Stimulated activated memory B cell treated with anti-CD40 and anti-IgM and Interleukin-4, amounts not matched to agents 10 μg/mL and 1 μg/mL and 100 μg/mL, for 72 hours (primary cell): ENCODE results near the gene ERVK3-1.
A peak's percentile ranks its signal among the peaks of the same experiment; 100 is the strongest.
"Not testable (repeated sequence)": the region's sequence is repeated elsewhere in the genome, so short reads cannot be mapped to it uniquely, and the experiment has no call there.

ENCODE experiments used
- ATAC-seq: fragments of 150-1000 bp; cut with Tn5 transposase; 2 replicates; pipeline ENCODE4 v1.10.0; 2021
- H3K27ac Mint-ChIP-seq: one replicate; pipeline ENCODE4 v1.8.0; 2022; ENCODE audit warnings: mild to moderate bottlenecking, mixed read lengths
- H3K27me3 Mint-ChIP-seq: one replicate; pipeline ENCODE4 v1.8.0; 2022; ENCODE audit warnings: mixed read lengths
- H3K36me3 Mint-ChIP-seq: one replicate; pipeline ENCODE4 v1.8.0; 2022; ENCODE audit warnings: mixed read lengths
- H3K4me1 Mint-ChIP-seq: one replicate; pipeline ENCODE4 v1.8.0; 2022; ENCODE audit warnings: mixed read lengths
- H3K4me3 Mint-ChIP-seq: one replicate; pipeline ENCODE4 v1.8.0; 2022; ENCODE audit warnings: mild to moderate bottlenecking, moderate library complexity, mixed read lengths
- H3K9me3 Mint-ChIP-seq: one replicate; pipeline ENCODE4 v1.8.0; 2022; ENCODE audit warnings: mixed read lengths

The ERVK3-1 gene

GRCh38 chr19:58326501-58326913 is 21.3 kb downstream of the ERVK3-1 start:
- Mint-ChIP-seq H3K27ac (no peak overlapping the region), H3K9me3 (no peaks in the 10 kb centered on the region), H3K4me1 (peaks cover 8% of the 10 kb centered on the region), H3K36me3 (peaks cover 5% of the 10 kb centered on the region), H3K4me3 (no peak overlapping the region), H3K27me3 (no peaks in the 10 kb centered on the region)
- ATAC-seq, result peak; percentile 59

- no peak within 1 kb of the TSS for H3K4me3 Mint-ChIP-seq
- no peak within 1 kb of the TSS for H3K27ac Mint-ChIP-seq
- peaks cover 8% of the 10 kb centered on the region for H3K4me1 Mint-ChIP-seq
- H3K27me3 Mint-ChIP-seq, result no peaks in the 10 kb centered on the region
- peak; percentile 96 for ATAC-seq
- H3K36me3 Mint-ChIP-seq, result peaks cover 5% of the 10 kb centered on the region
- no peaks in the 10 kb centered on the region for H3K9me3 Mint-ChIP-seq
Observed at GRCh38 chr19:58326914-58327726, 21.9 kb downstream of the ERVK3-1 start, which contains the start of gene ZSCAN22. Gene ZSCAN22, plus strand, starts transcription at chr19:58326994. Its CDS starts 7,809 bp downstream, at chr19:58334803.

GRCh38 chr19:58328999-58329398 is 23.8 kb downstream of the ERVK3-1 start:
- no peaks in the 10 kb centered on the region for H3K27me3 Mint-ChIP-seq
- peaks cover 8% of the 10 kb centered on the region for H3K4me1 Mint-ChIP-seq
- H3K36me3 Mint-ChIP-seq, result no peaks in the 10 kb centered on the region
- H3K9me3 Mint-ChIP-seq, result no peaks in the 10 kb centered on the region
- no peak overlapping the region for H3K27ac Mint-ChIP-seq
- ATAC-seq, result no peak
- H3K4me3 Mint-ChIP-seq, result no peak overlapping the region

- Mint-ChIP-seq H3K27ac (no peak overlapping the region), H3K4me1 (peaks cover 8% of the 10 kb centered on the region), H3K9me3 (no peaks in the 10 kb centered on the region), H3K4me3 (no peak overlapping the region), H3K36me3 (peaks cover 9% of the 10 kb centered on the region), H3K27me3 (no peaks in the 10 kb centered on the region)
- no peak for ATAC-seq
Observed at GRCh38 chr19:58330458-58330857, 25.3 kb downstream of the ERVK3-1 start.

- H3K9me3 Mint-ChIP-seq, result no peaks in the 10 kb centered on the region
- H3K27ac Mint-ChIP-seq, result no peak overlapping the region
- H3K4me1 Mint-ChIP-seq, result peaks cover 8% of the 10 kb centered on the region
- no peak for ATAC-seq
- no peaks in the 10 kb centered on the region for H3K27me3 Mint-ChIP-seq
- H3K36me3 Mint-ChIP-seq, result peaks cover 16% of the 10 kb centered on the region
- H3K4me3 Mint-ChIP-seq, result no peak overlapping the region
Observed at GRCh38 chr19:58332697-58333096, 27.5 kb downstream of the ERVK3-1 start.

- Mint-ChIP-seq H3K4me1 (no peaks in the 10 kb centered on the region), H3K4me3 (no peak overlapping the region), H3K27me3 (no peaks in the 10 kb centered on the region), H3K36me3 (peaks cover 36% of the 10 kb centered on the region), H3K9me3 (no peaks in the 10 kb centered on the region), H3K27ac (no peak overlapping the region)
- no peak for ATAC-seq
Observed at GRCh38 chr19:58334691-58335249, 29.6 kb downstream of the ERVK3-1 start.

GRCh38 chr19:58335630-58336029 is 30.5 kb downstream of the ERVK3-1 start:
- no peaks in the 10 kb centered on the region for H3K4me1 Mint-ChIP-seq
- peaks cover 44% of the 10 kb centered on the region for H3K36me3 Mint-ChIP-seq
- H3K4me3 Mint-ChIP-seq, result no peak overlapping the region
- H3K27ac Mint-ChIP-seq, result no peak overlapping the region
- H3K27me3 Mint-ChIP-seq, result no peaks in the 10 kb centered on the region
- ATAC-seq, result no peak
- H3K9me3 Mint-ChIP-seq, result no peaks in the 10 kb centered on the region

GRCh38 chr19:58336216-58336615 is 31.0 kb downstream of the ERVK3-1 start:
- Mint-ChIP-seq H3K27me3 (no peaks in the 10 kb centered on the region), H3K27ac (no peak overlapping the region), H3K9me3 (no peaks in the 10 kb centered on the region), H3K36me3 (peaks cover 50% of the 10 kb centered on the region), H3K4me1 (no peaks in the 10 kb centered on the region), H3K4me3 (no peak overlapping the region)
- ATAC-seq, result no peak

- ATAC-seq, result no peak
- Mint-ChIP-seq H3K36me3 (peaks cover 56% of the 10 kb centered on the region), H3K27ac (no peak overlapping the region), H3K9me3 (no peaks in the 10 kb centered on the region), H3K4me1 (no peaks in the 10 kb centered on the region), H3K4me3 (no peak overlapping the region), H3K27me3 (no peaks in the 10 kb centered on the region)
Observed at GRCh38 chr19:58336820-58337219, 31.6 kb downstream of the ERVK3-1 start.

GRCh38 chr19:58338336-58338735 is 33.2 kb downstream of the ERVK3-1 start:
- H3K4me1 Mint-ChIP-seq, result no peaks in the 10 kb centered on the region
- H3K36me3 Mint-ChIP-seq, result peaks cover 64% of the 10 kb centered on the region
- no peaks in the 10 kb centered on the region for H3K27me3 Mint-ChIP-seq
- H3K9me3 Mint-ChIP-seq, result no peaks in the 10 kb centered on the region
- no peak overlapping the region for H3K4me3 Mint-ChIP-seq
- ATAC-seq, result no peak
- H3K27ac Mint-ChIP-seq, result no peak overlapping the region

GRCh38 chr19:58338825-58339558 is 33.8 kb downstream of the ERVK3-1 start:
- no peak for ATAC-seq
- H3K4me1 Mint-ChIP-seq, result no peaks in the 10 kb centered on the region
- H3K27me3 Mint-ChIP-seq, result no peaks in the 10 kb centered on the region
- no peak overlapping the region for H3K4me3 Mint-ChIP-seq
- H3K36me3 Mint-ChIP-seq, result peaks cover 64% of the 10 kb centered on the region
- no peaks in the 10 kb centered on the region for H3K9me3 Mint-ChIP-seq
- H3K27ac Mint-ChIP-seq, result no peak overlapping the region

GRCh38 chr19:58345558-58345957 is 40.4 kb downstream of the ERVK3-1 start:
- no peak for ATAC-seq
- peaks cover 4% of the 10 kb centered on the region for H3K9me3 Mint-ChIP-seq
- peak overlapping the region; percentile 89 for H3K27ac Mint-ChIP-seq
- peaks cover 42% of the 10 kb centered on the region for H3K36me3 Mint-ChIP-seq
- H3K27me3 Mint-ChIP-seq, result no peaks in the 10 kb centered on the region
- H3K4me3 Mint-ChIP-seq, result peak overlapping the region; percentile 100
- peaks cover 48% of the 10 kb centered on the region for H3K4me1 Mint-ChIP-seq

- Mint-ChIP-seq H3K27me3 (no peaks in the 10 kb centered on the region), H3K4me3 (peak overlapping the region; percentile 100), H3K27ac (peak overlapping the region; percentile 89), H3K9me3 (peaks cover 4% of the 10 kb centered on the region), H3K36me3 (peaks cover 42% of the 10 kb centered on the region), H3K4me1 (peaks cover 56% of the 10 kb centered on the region)
- peak; percentile 95 for ATAC-seq
Observed at GRCh38 chr19:58346961-58347929, 42.1 kb downstream of the ERVK3-1 start.

- Mint-ChIP-seq H3K36me3 (peaks cover 43% of the 10 kb centered on the region), H3K4me1 (peaks cover 61% of the 10 kb centered on the region), H3K27ac (peak overlapping the region; percentile 89), H3K4me3 (peak overlapping the region; percentile 100)
- ATAC-seq, H3K9me3 Mint-ChIP-seq, H3K27me3 Mint-ChIP-seq: not testable (repeated sequence)
Observed at GRCh38 chr19:58348080-58348479, 42.9 kb downstream of the ERVK3-1 start.
